Activated T-cell treated with anti-CD3 and anti-CD28 coated beads for 1 hour (primary cell): ENCODE data around the gene RERE.
"Not testable (repeated sequence)": the region's sequence is repeated elsewhere in the genome, so short reads cannot be mapped to it uniquely, and the experiment has no call there.

ENCODE experiments used
- DNase-seq: peaks from one replicate; pipeline ENCODE4 v3.0.0-alpha.2; 2020; ENCODE audit warnings: low read depth

The RERE gene

GRCh38 chr1:8633741-8634501, 183.5 kb downstream of the RERE start:
- DNase-seq, result no peak

DNA sequence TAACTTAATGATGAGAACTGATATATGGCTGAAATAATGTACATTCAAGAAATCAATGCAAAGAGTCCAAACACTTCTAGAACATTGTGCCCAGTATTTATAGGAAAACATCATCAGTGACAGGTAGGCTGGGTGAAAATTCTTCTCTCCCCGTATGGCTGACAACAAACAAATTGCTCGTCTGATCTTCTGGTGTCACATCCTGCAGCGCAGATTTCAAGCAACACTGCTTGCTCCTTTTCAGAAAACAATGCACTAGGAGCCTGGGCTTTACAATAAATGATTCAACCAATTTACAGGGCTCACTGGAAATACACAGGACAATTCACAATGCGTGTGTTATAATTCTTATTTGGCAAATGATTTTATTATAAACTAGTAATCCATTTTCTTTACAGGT, 185.3 kb downstream of the RERE start:
- no peak for DNase-seq

- no peak for DNase-seq
Measured at GRCh38 chr1:8631163-8631562, 186.3 kb downstream of the RERE start.

GRCh38 chr1:8629241-8630091, 188.0 kb downstream of the RERE start:
- DNase-seq, result no peak

- DNase-seq, result no peak
Measured at GRCh38 chr1:8628606-8629005, 188.8 kb downstream of the RERE start.

DNA sequence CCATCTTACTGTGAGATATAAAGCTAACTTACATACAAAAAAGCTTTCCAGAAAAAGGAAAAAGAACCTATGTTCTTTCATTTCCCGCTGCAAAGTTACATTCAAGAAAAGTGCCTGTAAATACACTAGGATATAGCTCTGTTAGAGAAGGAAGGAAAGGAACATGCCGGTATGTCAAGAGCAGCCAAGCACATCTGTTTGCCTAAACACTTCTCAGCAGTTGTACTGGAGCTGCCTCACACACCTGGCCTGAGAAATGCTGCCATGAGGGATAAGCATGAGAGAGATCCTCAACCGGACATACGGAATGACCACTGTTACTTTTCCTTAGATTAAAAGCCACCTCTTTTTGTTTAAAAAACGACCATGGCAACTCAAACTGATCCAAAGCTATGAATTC, 189.7 kb downstream of the RERE start:
- no peak for DNase-seq

DNA sequence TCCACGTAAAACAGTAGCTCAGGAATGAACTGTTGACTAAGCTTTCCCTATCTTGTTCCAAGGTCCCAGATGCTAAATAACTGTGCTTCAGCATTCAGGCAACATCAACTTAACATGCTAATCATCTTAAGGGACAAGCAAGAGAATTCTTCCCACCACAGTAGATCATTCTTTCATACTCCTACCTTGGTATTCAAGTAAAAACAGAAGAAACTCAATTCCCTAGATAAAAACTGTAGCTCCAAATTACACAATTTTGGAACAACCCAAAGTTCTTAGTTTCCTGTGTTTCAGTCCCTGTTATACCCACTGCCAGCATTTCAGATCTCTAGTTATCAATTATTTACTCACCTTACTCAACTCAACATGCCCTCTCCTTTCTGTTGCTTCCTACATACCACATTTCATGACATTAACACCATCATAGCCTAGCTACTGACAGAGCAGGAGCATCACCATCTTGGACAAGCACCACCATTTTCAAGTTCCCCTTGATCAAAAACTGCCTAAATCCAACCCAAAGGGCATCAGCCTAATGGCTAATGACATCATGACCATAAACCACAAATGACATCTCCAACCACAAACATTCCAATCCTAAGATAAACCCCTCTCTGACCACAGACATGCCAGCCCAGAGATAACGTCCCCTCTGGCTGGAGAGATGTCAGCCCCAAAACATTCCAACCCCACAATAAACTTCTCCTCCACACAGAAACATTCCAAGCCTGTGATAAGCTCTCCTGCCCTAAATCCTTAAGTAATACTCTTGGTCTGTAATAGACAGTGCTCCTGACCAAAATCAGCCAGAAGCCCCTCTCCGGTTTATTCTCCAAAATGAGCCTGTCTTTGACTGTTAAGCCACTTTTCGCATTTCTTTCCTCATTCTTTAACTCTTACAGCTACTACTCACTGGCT, 191.2 kb downstream of the RERE start:
- DNase-seq, result no peak

DNA sequence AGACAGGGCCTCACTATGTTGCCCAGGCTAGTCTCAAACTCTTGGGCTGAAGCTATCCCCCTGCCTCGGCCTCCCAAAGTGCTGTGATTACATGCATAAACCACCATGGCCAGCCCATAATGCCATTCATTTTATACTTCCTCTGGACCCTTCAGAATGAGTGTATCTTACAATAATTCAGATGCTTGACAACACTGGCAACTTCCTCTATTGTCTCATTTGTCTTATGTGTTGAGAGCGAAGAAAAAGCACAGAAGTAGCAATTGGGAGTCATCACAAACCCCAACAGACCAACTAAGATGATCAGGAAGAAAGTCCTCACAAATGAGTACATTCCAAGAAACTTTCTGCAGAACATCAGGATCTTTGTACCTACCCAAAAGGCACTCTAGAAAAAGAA, 191.9 kb downstream of the RERE start:
- DNase-seq, result no peak

DNA sequence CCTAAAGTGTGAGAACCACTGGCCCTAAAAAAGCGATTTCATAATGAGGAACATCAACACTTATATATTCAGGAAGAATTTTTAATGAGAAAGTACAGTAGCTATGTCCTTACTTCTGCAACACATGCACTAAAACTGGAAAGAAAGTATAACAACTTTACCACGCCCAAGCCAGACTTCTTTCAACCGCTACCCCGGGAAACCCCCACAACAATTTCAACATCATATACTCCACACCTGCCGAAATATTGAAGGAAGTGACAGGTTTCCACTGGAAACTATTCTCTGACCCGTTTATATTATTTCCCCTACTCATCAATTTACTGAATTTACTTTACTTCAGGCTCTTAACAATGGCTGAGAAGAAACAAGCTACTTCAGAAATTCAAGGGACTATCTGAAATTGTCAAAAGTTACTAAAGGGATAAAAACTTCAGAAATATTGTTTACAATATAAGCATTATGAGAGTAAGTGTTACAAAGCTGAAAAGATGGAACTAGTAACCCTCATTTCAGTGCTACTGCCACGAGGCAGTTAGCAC, 193.7 kb downstream of the RERE start:
- not testable (repeated sequence) for DNase-seq

DNA sequence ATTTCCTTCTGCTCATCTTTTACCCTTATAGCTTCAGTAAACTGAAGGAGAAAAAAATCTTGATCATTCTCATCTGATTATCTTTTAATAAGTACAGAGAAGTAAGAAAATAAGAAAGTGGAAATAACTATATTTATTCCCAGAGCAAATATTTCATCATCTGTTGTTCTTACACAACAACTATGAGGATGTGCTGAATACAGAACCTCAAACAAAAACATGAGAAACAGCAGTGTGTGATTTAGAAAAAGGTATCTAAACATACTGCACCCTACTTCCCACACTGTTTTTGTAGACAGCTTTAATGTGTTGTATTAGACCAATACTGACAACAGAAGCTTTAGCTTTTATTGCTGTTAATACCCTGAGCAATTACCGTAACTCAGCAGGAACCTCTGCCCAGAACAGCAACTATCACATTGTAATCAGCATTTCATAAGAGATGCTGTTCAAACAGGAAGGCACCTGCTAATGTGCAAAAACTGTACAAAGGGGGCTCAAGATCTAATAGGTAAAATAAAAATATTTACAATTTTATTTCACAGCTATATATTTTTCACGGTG, 195.6 kb downstream of the RERE start:
- DNase-seq, result not testable (repeated sequence)

GRCh38 chr1:8621034-8621582, 196.3 kb downstream of the RERE start:
- not testable (repeated sequence) for DNase-seq

- DNase-seq, result not testable (repeated sequence)
Measured at GRCh38 chr1:8619917-8620502, 197.4 kb downstream of the RERE start.

DNA sequence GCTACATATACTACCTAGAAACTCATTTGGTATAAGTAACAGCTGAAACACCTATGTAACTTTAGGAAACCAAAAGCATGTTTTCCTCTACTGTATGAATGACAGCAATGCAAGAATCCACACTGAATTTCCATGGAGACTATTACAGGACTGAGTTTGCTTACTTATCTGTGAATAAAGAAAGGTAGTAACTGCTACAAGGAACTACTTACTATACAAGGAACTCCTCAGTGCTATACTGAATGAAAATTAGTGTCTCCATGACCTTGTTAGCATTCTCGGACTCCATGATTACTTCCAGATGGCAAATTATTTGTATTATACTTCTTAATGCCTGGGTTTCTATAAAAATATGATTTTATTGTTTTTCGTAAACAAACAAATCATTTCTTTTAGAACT, 198.0 kb downstream of the RERE start:
- not testable (repeated sequence) for DNase-seq

DNA sequence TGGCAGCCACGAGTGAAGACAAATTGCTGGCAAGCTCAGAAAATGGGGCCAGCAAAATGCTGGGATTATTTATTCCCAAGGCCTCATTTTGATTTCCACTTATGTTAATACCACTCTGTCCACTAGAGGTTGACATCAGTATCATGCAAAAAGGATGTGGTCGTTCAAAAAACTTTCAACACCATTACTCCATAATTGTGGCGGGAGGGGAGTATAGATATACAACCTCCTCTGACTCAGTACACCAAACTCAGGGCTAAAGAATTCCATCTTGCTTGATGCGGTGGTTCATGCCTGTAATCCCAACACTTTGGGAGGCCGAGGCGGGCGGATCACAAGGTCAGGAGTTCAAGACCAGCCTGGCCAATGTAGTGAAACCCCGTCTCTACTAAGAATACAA, 200.6 kb downstream of the RERE start:
- DNase-seq, result not testable (repeated sequence)

DNA sequence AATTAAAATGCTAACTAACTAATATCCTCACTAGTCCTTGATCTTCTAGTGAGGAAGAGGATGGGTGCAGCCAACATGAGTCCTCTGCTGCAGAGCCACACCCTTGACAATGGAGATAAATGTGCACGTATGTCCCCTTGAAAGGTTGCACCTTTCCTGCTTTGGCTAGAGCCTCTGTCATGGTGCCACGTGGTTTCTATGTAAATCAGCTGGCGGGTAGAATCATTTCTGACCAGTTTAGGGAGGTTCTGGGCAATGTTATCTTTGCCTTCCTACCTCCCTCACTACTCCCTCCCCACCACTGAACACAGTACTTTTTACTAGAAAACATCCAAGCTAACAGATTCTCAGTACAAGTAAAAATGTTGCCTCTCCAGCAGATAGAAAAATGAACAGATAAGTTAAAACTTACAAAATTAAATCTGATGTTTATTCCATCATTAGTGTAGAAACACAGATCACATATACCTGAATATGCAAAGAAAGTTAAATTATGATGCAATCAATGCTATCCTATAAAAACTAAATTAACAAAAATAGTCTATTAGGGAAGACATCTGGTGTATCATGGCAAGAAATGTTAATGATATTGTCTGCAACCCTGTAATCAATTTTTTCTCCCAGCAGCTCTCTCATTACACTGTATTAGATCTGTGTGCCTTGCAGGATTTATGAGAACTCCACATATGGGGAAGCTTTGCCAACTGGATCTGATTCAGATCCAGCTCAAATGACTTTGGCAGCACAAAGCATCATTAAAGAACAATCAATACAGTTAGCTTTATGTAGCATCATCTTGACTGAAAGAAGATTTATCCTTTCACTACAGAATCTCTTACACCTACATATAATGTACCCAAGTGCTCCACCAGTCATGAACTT, 205.6 kb downstream of the RERE start:
- DNase-seq, result not testable (repeated sequence)

GRCh38 chr1:8607906-8608305, 209.5 kb downstream of the RERE start:
- DNase-seq, result no peak

GRCh38 chr1:8604041-8604945, 213.1 kb downstream of the RERE start:
- no peak for DNase-seq

DNA sequence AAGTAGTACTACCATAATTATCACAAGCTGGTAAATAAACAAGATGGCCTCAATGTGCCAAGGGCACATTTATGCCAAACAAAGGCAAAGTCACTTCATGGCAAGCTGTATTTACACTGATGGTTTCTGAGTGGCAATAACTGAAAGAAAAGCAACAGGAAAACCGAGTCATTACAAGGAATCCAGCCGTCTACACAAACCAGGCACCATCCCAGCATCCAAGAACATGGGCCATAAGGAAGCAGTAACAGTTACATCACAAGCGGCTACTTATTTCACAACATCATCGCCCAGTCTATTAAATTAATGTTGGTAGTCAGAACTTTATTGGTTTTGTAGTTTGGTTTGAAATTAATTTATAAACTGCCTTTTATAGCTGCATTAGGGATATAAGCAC, 214.2 kb downstream of the RERE start:
- no peak for DNase-seq
